ENCODE data around the gene SNX6. TPM values are rescaled to one million over a fixed set of nuclear protein-coding genes. Genes with fewer than 3 reads are reported as not detected.
"Not testable (repeated sequence)": the region's sequence is repeated elsewhere in the genome, so short reads cannot be mapped to it uniquely, and the experiment has no call there.

Gene SNX6
- total RNA-seq, 1 experiment from 2014 or later = 73.4 TPM

DNA sequence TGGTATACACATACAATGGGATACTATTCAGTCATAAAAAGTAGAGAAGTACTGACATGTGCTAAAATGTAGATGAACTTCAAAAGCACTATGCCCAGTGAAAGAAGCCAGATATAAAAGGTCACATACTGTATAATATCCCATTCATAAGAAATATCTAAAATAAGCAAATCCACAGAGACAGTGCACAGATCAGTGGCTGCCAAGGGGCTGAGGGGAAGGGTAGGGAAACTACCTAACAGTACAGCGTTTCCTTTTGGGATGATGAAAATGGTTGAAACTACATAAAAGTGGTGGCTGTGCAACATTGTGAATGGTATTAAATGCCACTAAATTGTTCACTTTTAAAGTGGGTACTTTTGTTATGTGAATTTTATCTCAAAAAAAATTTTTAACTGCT is 102.4 kb downstream of the SNX6 start:
- H3K36me3 ChIP-seq (ENCODE audit: control insufficient read depth in 1 of 2, insufficient read depth in 2 of 2, low read length in 2 of 2) = peaks cover 23 to 43% of the 10 kb centered on the region in 2 experiments

DNA sequence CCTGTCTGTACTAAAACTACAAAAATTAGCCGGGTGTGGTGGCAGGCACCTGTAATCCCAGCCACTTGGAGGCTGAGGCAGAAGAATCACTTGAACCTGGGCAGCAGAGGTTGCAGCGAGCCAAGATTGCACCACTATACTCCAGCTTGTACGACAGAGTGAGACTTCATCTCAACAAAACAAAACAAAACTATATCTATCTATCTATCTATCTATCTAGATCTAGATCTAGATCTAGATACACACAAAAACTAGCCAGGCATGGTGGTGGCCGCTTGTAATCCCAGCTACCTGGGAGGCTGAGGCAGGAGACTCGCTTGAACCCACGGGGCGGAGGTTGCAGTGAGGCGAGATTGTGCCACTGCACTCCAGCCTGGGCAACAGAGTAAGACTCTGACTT is 105.7 kb downstream of the SNX6 start:
- H4K20me1 ChIP-seq (ENCODE audit: insufficient read depth); POLR2A ChIA-PET; BruUV-seq (replicated peaks); H3K9me3 ChIP-seq (ENCODE audit: control insufficient read depth in 1 of 2, insufficient read depth in 1 of 2, low read depth in 1 of 2, low read length in 2 of 2); H3K4me1 ChIP-seq (ENCODE audit: control insufficient read depth in 1 of 2, insufficient read depth in 2 of 2, low read length in 2 of 2); H3K27me3 ChIP-seq (ENCODE audit: insufficient read depth, low read length); H3K27ac ChIP-seq (ENCODE audit: low read depth, low read length); H2AFZ ChIP-seq (ENCODE audit: low read depth, low read length, poor library complexity, severe bottlenecking); H3K79me2 ChIP-seq (ENCODE audit: insufficient read depth, low read length); H3K9ac ChIP-seq (ENCODE audit: low read length); H3K9me2 ChIP-seq (ENCODE audit: insufficient read depth); RAD21 ChIA-PET (ENCODE audit: low non-redundant PET in 1 of 2, low total read pairs in 2 of 2, uncharacterized antibody in 2 of 2, unreplicated experiment in 2 of 2); intact Hi-C loops (cut with micrococcal nuclease); H3K4me3 ChIP-seq (replicated peaks in 1 of 2; ENCODE audit: low read depth in 1 of 2, low read length in 2 of 2); CTCF ChIA-PET; DNase-seq (ENCODE audit: low read depth, low spot score); H3K4me2 ChIP-seq (ENCODE audit: low read length); ATAC-seq: not testable (repeated sequence)
- peaks cover 30 to 46% of the 10 kb centered on the region in 2 experiments for H3K36me3 ChIP-seq (ENCODE audit: control insufficient read depth in 1 of 2, insufficient read depth in 2 of 2, low read length in 2 of 2)

More for the DNA sequence above, 102.4 kb downstream of the SNX6 start:
- H3K9ac ChIP-seq (ENCODE audit: low read length) = no peak overlapping the region
- TF ChIP-seq CBX3 (IDR thresholded peaks at IDR 0.05; ENCODE audit: low read depth) = no peak
- no peak for TF ChIP-seq EGR1 (IDR thresholded peaks at IDR 0.05; ENCODE audit: low read depth)
- no peak for TF ChIP-seq POLR2A (IDR thresholded peaks at IDR 0.05; ENCODE audit: borderline replicate concordance, extremely low read depth, insufficient read depth, insufficient read length)
- no peak for TF ChIP-seq YY1 (IDR thresholded peaks at IDR 0.05; ENCODE audit: extremely low read depth, insufficient replicate concordance, low read depth, low read length)
- TF ChIP-seq EZH2 (IDR thresholded peaks at IDR 0.05) = no peak
- TF ChIP-seq, protein P1, sequence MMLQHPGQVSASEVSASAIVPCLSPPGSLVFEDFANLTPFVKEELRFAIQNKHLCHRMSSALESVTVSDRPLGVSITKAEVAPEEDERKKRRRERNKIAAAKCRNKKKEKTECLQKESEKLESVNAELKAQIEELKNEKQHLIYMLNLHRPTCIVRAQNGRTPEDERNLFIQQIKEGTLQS (IDR thresholded peaks at IDR 0.05) = no peak
- H3K79me2 ChIP-seq (ENCODE audit: insufficient read depth, low read length) = no peaks in the 10 kb centered on the region
- POLR2A ChIA-PET = no interaction called here
- RAD21 ChIA-PET (ENCODE audit: low non-redundant PET in 1 of 2, low total read pairs in 2 of 2, uncharacterized antibody in 2 of 2, unreplicated experiment in 2 of 2) = no interaction called here
- no peaks in the 10 kb centered on the region for H3K27me3 ChIP-seq (ENCODE audit: insufficient read depth, low read length)
- CTCF ChIA-PET = no interaction called here
- no peaks in the 10 kb centered on the region for H3K4me1 ChIP-seq (ENCODE audit: control insufficient read depth in 1 of 2, insufficient read depth in 2 of 2, low read length in 2 of 2)
- H3K9me2 ChIP-seq (ENCODE audit: insufficient read depth) = no peaks in the 10 kb centered on the region
- H3K4me2 ChIP-seq (ENCODE audit: low read length) = no peak overlapping the region
- H4K20me1 ChIP-seq (ENCODE audit: insufficient read depth) = no peaks in the 10 kb centered on the region
- no peaks in the 10 kb centered on the region for H3K9me3 ChIP-seq (ENCODE audit: control insufficient read depth in 1 of 2, insufficient read depth in 1 of 2, low read depth in 1 of 2, low read length in 2 of 2)
- H3K27ac ChIP-seq (ENCODE audit: low read depth, low read length) = no peak overlapping the region
- H3K4me3 ChIP-seq (replicated peaks in 1 of 2; ENCODE audit: low read depth in 1 of 2, low read length in 2 of 2) = no peak overlapping the region
- DNase-seq (ENCODE audit: low read depth, low spot score) (no peak), ATAC-seq (no peak)
- no TSS peak for BruUV-seq (replicated peaks)
- no peak overlapping the region for H2AFZ ChIP-seq (ENCODE audit: low read depth, low read length, poor library complexity, severe bottlenecking)
- intact Hi-C loops (cut with micrococcal nuclease) = no loop called here
